ENCODE results near the gene HOXA7. TPM values are rescaled to one million over a fixed set of nuclear protein-coding genes. Genes with fewer than 3 reads are reported as not detected.

HOXA7 gene
- total RNA-seq, 4 donors from 2014 or later, result 7.0 to 22.9 (median 12.8) TPM

DNA sequence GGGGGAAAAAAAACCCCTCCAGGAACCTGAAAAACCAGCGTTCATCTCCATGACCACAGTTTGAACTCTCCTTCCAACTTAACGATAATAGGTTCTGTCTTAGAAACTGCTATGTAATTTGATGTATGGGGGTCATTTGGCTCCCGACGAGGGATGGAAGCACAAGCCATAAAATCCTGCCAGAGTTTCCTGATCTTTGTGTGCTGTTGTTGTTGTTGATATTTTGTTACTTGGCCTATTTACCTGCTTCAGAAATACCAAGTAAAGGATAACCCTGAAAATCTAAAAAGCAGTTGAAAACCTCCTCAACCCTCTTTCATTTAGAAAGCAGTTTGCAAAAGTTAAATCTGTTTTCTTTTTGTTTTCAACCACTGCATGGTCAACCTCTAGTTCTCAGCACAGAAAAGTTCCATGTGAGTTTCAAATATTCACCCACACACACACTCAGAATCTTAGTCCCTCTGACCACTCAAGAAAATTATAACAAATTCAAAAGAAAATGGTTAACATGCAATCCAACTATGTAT is 44.7 kb downstream of the HOXA7 start:
- in situ Hi-C loops (cut with MboI; ENCODE audit: low pct_ligation_motif_present in 1 of 4, low pct_unique_long_range_greater_than_20kb in 1 of 4, low sequenced_read_pairs in 3 of 4), result no loop called here
- Histone ChIP-seq H3K36me3 (no peaks in the 10 kb centered on the region), H3K4me1 (peaks cover 10 to 91% (median 67%) of the 10 kb centered on the region in 4 donors), H3K27me3 (no peaks in the 10 kb centered on the region), H3K27ac (peak overlapping the region; percentile 90 to 96 (median 92)), H3K4me3 (no peak overlapping the region), H3K9me3 (no peaks in the 10 kb centered on the region)
- DNase-seq, result no peak
- TF ChIP-seq, protein P1, sequence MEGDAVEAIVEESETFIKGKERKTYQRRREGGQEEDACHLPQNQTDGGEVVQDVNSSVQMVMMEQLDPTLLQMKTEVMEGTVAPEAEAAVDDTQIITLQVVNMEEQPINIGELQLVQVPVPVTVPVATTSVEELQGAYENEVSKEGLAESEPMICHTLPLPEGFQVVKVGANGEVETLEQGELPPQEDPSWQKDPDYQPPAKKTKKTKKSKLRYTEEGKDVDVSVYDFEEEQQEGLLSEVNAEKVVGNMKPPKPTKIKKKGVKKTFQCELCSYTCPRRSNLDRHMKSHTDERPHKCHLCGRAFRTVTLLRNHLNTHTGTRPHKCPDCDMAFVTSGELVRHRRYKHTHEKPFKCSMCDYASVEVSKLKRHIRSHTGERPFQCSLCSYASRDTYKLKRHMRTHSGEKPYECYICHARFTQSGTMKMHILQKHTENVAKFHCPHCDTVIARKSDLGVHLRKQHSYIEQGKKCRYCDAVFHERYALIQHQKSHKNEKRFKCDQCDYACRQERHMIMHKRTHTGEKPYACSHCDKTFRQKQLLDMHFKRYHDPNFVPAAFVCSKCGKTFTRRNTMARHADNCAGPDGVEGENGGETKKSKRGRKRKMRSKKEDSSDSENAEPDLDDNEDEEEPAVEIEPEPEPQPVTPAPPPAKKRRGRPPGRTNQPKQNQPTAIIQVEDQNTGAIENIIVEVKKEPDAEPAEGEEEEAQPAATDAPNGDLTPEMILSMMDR (IDR thresholded peaks at IDR 0.05), result no peak
- TF ChIP-seq EP300 (IDR thresholded peaks at IDR 0.05; ENCODE audit: low read depth) (no peak), POLR2AphosphoS5 (IDR thresholded peaks at IDR 0.05) (no peak), POLR2A (IDR thresholded peaks at IDR 0.05) (no peak)
- intact Hi-C loops (cut with DNase I; ENCODE audit: low total_unique reads), result no loop called here
- WGBS, 2 donors (ENCODE audit: low coverage in 1 of 2), result 11 to 29% methylated on average over 4 of the region's 4 CpGs

DNA sequence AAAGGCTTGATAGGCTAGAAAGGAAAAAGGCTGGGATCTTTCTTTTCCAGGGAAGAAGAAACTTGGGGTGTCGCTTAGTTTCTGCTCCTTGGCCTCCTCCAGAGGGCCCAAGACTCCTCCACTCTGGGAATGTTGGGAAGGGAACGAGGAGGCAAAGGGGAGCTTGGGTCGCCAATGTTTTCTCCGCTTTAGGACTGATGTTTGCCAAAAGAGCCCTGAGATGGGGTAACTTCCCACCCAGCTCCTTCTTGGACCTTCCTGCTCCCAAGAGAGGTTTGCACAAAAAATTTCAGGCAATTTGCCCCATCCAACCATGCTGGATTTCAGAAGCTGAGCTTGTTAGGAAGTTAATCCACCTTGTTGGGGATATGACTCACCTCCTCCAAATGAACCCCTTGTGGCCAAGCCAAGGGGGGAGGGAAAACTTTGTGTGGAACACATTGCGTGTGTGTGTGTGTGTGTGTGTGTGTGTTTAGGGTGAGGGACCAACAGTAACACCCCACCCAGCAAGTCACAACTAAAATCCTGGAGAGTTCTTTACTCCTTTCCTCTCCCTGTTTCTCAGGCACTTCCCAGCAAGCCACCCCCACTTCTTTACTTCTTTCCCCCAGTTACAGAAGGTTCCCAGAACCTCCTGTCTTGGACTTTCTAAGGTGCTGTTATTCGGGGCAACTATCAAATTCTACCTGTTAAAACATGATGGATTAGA is 45.3 kb downstream of the HOXA7 start:
- peak in 1 of 3 donors; percentile 34 for TF ChIP-seq POLR2AphosphoS5 (IDR thresholded peaks at IDR 0.05)
- TF ChIP-seq, protein P1 (IDR thresholded peaks at IDR 0.05), result no peak
- Histone ChIP-seq H3K27me3 (no peaks in the 10 kb centered on the region), H3K4me1 (peaks cover 10 to 89% (median 63%) of the 10 kb centered on the region in 4 donors), H3K9me3 (no peaks in the 10 kb centered on the region), H3K27ac (peak overlapping the region; percentile 90 to 96 (median 92)), H3K4me3 (peak overlapping the region in 2 of 4 donors; percentile 17 to 34), H3K36me3 (no peaks in the 10 kb centered on the region)
- no peak for DNase-seq
- in situ Hi-C loops (cut with MboI; ENCODE audit: low pct_ligation_motif_present in 1 of 4, low pct_unique_long_range_greater_than_20kb in 1 of 4, low sequenced_read_pairs in 3 of 4), result no loop called here
- intact Hi-C loops (cut with DNase I; ENCODE audit: low total_unique reads), result no loop called here
- 27 to 46% methylated on average over 5 to 6 of the region's 6 CpGs for WGBS, 2 donors (ENCODE audit: low coverage in 1 of 2)

DNA sequence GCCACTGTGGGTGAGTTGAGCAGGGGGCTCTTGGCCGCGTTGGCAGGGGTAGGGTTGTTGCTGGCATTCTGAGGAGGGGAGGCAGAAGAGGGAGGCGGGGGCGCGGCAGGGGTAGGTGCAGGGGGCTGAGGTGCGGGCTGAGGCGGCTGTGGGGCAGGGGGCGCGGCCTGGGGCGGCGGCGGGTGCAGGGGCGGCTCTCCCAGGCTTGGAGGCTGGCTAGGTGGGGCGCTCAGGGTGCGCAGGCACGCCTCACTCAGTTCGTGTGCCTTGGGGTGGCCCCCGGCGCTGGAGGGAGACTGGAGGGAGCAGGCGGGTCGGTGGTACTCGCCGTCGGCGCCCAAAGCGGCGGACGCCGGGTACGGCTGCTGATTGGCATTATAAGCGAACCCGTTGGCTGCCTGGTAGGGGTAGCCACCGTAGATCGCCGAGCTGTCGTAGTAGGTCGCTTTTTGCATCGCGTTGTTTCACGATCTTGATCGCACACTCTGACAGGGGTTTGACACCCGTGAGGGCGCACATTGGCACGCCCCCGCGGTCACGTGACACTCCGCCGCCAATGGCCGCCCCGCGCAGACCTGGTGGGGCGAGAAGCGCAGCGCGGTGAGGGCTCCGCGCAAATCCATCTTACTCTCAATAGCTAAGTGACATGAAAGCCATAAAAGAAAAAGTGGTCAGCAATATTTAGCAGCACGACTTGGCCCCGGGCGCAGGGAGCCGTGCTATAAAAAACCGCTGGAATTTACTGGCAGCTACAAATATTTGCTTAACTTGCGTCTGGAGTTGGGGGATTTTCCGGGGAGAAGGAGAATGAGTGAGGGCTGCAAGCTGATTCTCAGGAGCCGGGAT is 46.1 kb downstream of the HOXA7 start:
- no peaks in the 10 kb centered on the region for H3K27me3 ChIP-seq

More for the DNA sequence above, 46.1 kb downstream of the HOXA7 start:
- Histone ChIP-seq H3K4me3 (peak overlapping the region in 2 of 4 donors; percentile 17 to 34), H3K4me1 (peaks cover 10 to 89% (median 59%) of the 10 kb centered on the region in 4 donors), H3K27ac (peak overlapping the region; percentile 90 to 96 (median 92)), H3K36me3 (no peaks in the 10 kb centered on the region), H3K9me3 (no peaks in the 10 kb centered on the region)
- TF ChIP-seq, protein P1 (IDR thresholded peaks at IDR 0.05), result no peak
- TF ChIP-seq POLR2AphosphoS5 (IDR thresholded peaks at IDR 0.05), result peak; percentile 52 to 60 (median 53)
- intact Hi-C loops (cut with DNase I; ENCODE audit: low total_unique reads), result no loop called here
- DNase-seq, result peak; percentile 78
- WGBS, 2 donors (ENCODE audit: low coverage in 1 of 2), result 49% methylated on average over 62 of the region's 66 CpGs; no CpG with 5 or more reads in 1 of the 2 donors
- in situ Hi-C loops (cut with MboI; ENCODE audit: low pct_ligation_motif_present in 1 of 4, low pct_unique_long_range_greater_than_20kb in 1 of 4, low sequenced_read_pairs in 3 of 4), result no loop called here
